Smooth muscle cell (in vitro differentiated cells): ENCODE measurements around the gene PLXND1. TPM values are rescaled to one million over a fixed set of nuclear protein-coding genes. Genes with fewer than 3 reads are reported as not detected.
"Not testable (repeated sequence)": the region's sequence is repeated elsewhere in the genome, so short reads cannot be mapped to it uniquely, and the experiment has no call there.

Experiments
- DNase-seq: peaks from one replicate; lab custom pipeline; 2025; ENCODE audit not compliant: unreplicated experiment; lab: John Stamatoyannopoulos, UW
- H2AFZ ChIP-seq: fragments of 200-600 bp; sonication (generic); 2 replicates; pipeline ENCODE4 v1.6.0; 2016; ENCODE audit warnings: antibody characterized with exemption, low read depth, mild to moderate bottlenecking
- H3F3A ChIP-seq: fragments of 200-600 bp; sonication (generic); 2 replicates; pipeline ENCODE4 v1.6.0; 2017; ENCODE audit warnings: antibody characterized with exemption, low read depth
- H3K27ac ChIP-seq: fragments of 200-600 bp; sonication (generic); 2 replicates; pipeline ENCODE4 v1.5.1; 2016; ENCODE audit warnings: low read depth, mild to moderate bottlenecking
- H3K27me3 ChIP-seq: fragments of 200-600 bp; sonication (generic); 2 replicates; pipeline ENCODE4 v1.6.1; 2016; ENCODE audit warnings: low read depth, mild to moderate bottlenecking
- H3K36me3 ChIP-seq: fragments of 200-600 bp; sonication (generic); 2 replicates; pipeline ENCODE4 v1.5.1; 2016; ENCODE audit warnings: low read depth
- H3K4me1 ChIP-seq: fragments of 200-600 bp; sonication (generic); 2 replicates; pipeline ENCODE4 v1.5.1; 2016; ENCODE audit warnings: low read depth
- H3K4me2 ChIP-seq: fragments of 200-600 bp; sonication (generic); 2 replicates; pipeline ENCODE4 v1.6.0; 2016; ENCODE audit warnings: mild to moderate bottlenecking
- H3K4me3 ChIP-seq: fragments of 200-600 bp; sonication (generic); 2 replicates; pipeline ENCODE4 v1.5.1; 2016; ENCODE audit warnings: mild to moderate bottlenecking
- H3K79me2 ChIP-seq: fragments of 200-600 bp; sonication (generic); 2 replicates; pipeline ENCODE4 v1.6.0; 2016; ENCODE audit warnings: low read depth, mild to moderate bottlenecking
- H3K9ac ChIP-seq: fragments of 200-600 bp; sonication (generic); 2 replicates; pipeline ENCODE4 v1.6.0; 2016; ENCODE audit warnings: low read depth
- H3K9me3 ChIP-seq: fragments of 200-600 bp; sonication (generic); replicated peaks from 2 replicates; pipeline ENCODE4 v1.5.1; 2016; ENCODE audit warnings: low read depth
- H4K20me1 ChIP-seq: fragments of 200-600 bp; sonication (generic); 2 replicates; pipeline ENCODE4 v1.6.0; 2016; ENCODE audit warnings: low read depth
- CTCF ChIP-seq: fragments of 200-600 bp; sonication (generic); IDR thresholded peaks from 2 replicates; pipeline ENCODE4 v1.5.1; 2017; ENCODE audit warnings: borderline replicate concordance, mild to moderate bottlenecking, antibody characterized with exemption; ENCODE audit not compliant: insufficient read depth, poor library complexity, severe bottlenecking
- WGBS: methylation state at CpG from one replicate; pipeline ENCODE4 v1.1.7; 2016; ENCODE audit warnings: low lambda C conversion rate; 5-methylcytosine and 5-hydroxymethylcytosine counted together
- polyA plus RNA-seq: library from polyadenylated mRNA; unstranded; fragments of >200 nt; fragmentation: Nextera tagmentation; extraction: Ambion mirVana; gene quantifications from 2 replicates; pipeline ENCODE4 v1.2.1, GENCODE V29; 2016
- total RNA-seq: library from RNA; depleted of rRNA; stranded (reverse); fragments of >200 nt; gene quantifications from 2 replicates; pipeline ENCODE4 v1.2.3, GENCODE V29; 2014

Gene PLXND1
- total and polyA plus RNA-seq, 2 experiments from 2014 or later = 75.8 to 94.3 TPM

- Histone ChIP-seq H3F3A (no peaks in the 10 kb centered on the region), H3K36me3 (no peaks in the 10 kb centered on the region), H4K20me1 (no peaks in the 10 kb centered on the region), H3K4me1 (no peaks in the 10 kb centered on the region), H3K79me2 (no peaks in the 10 kb centered on the region), H3K4me2 (no peak overlapping the region), H3K9me3 (no peaks in the 10 kb centered on the region), H3K27me3 (no peaks in the 10 kb centered on the region), H3K9ac (no peak overlapping the region), H3K27ac (no peak overlapping the region), H3K4me3 (no peak overlapping the region), H2AFZ (no peak overlapping the region)
- 96% methylated on average over 8 of the region's 8 CpGs for WGBS
- no peak for DNase-seq
- TF ChIP-seq CTCF = no peak
These were observed 88.4 kb downstream of the PLXND1 start for GRCh38 chr3:129518038-129518561.

GRCh38 chr3:129517516-129517915, 89.0 kb downstream of the PLXND1 start:
- Histone ChIP-seq H3K9ac (no peak overlapping the region), H2AFZ (no peak overlapping the region), H3K4me1 (no peaks in the 10 kb centered on the region), H3F3A (no peaks in the 10 kb centered on the region), H3K4me2 (no peak overlapping the region), H3K27me3 (no peaks in the 10 kb centered on the region), H3K79me2 (no peaks in the 10 kb centered on the region), H3K9me3 (no peaks in the 10 kb centered on the region), H3K27ac (no peak overlapping the region), H3K36me3 (no peaks in the 10 kb centered on the region), H3K4me3 (no peak overlapping the region), H4K20me1 (no peaks in the 10 kb centered on the region)
- DNase-seq = no peak
- no peak for TF ChIP-seq CTCF
- 89% methylated on average over 7 of the region's 7 CpGs for WGBS

GRCh38 chr3:129515821-129516432, 90.5 kb downstream of the PLXND1 start:
- H3K4me2 ChIP-seq, H3K9me3 ChIP-seq, H3F3A ChIP-seq, H2AFZ ChIP-seq, H3K9ac ChIP-seq, DNase-seq, H3K36me3 ChIP-seq, H3K4me1 ChIP-seq, H3K27ac ChIP-seq, H3K27me3 ChIP-seq, H3K4me3 ChIP-seq, H3K79me2 ChIP-seq, H4K20me1 ChIP-seq: not testable (repeated sequence)
- 97% methylated on average over 7 of the region's 7 CpGs for WGBS

GRCh38 chr3:129515108-129515820, 91.2 kb downstream of the PLXND1 start:
- H3F3A ChIP-seq, H2AFZ ChIP-seq, H3K9ac ChIP-seq, H3K4me3 ChIP-seq, H3K79me2 ChIP-seq, H3K27ac ChIP-seq, H3K4me2 ChIP-seq, DNase-seq, H3K9me3 ChIP-seq, H4K20me1 ChIP-seq, H3K4me1 ChIP-seq, H3K27me3 ChIP-seq, H3K36me3 ChIP-seq: not testable (repeated sequence)
- WGBS = 92% methylated on average over 15 of the region's 25 CpGs
